H1 (cell line): ENCODE data around the gene BOLA1. TPM values are rescaled to one million over a fixed set of nuclear protein-coding genes. Genes with fewer than 3 reads are reported as not detected.
A peak's percentile ranks its signal among the peaks of the same experiment; 100 is the strongest.

Source experiments
- BCL11A ChIP-seq, 2 experiments: IDR thresholded peaks; one replicate each; pipeline ENCODE4 v1.6.1; 2011; ENCODE audit warnings: low read depth in 2 of 2, low read length in 2 of 2, mild to moderate bottlenecking in 2 of 2
- CHD7 ChIP-seq: fragments of 300-600 bp; sonication (generic); IDR thresholded peaks from 2 replicates; pipeline ENCODE4 v1.7.1; 2012; ENCODE audit warnings: low read length, moderate library complexity, mild to moderate bottlenecking, inconsistent platforms; ENCODE audit not compliant: insufficient replicate concordance
- EP300 ChIP-seq, 2 experiments: IDR thresholded peaks; 1 replicate in 1 of 2; 2 replicates in 1 of 2; pipeline ENCODE4 v1.6.1; 2011 to 2012; ENCODE audit warnings: low read depth in 2 of 2, low read length in 2 of 2, mild to moderate bottlenecking in 2 of 2, borderline replicate concordance in 1 of 2, inconsistent platforms in 1 of 2, moderate library complexity in 1 of 2
- GTF2F1 ChIP-seq: IDR thresholded peaks from 2 replicates; pipeline ENCODE4 v1.6.1; 2012; ENCODE audit warnings: low read depth, low read length, improper control_type of control experiment, borderline replicate concordance
- KDM1A ChIP-seq: fragments of 200-600, 300-600 bp; sonication (generic); IDR thresholded peaks from 2 replicates; pipeline ENCODE4 v1.7.1; 2016; ENCODE audit warnings: mild to moderate bottlenecking, low read length, borderline replicate concordance
- NANOG ChIP-seq: IDR thresholded peaks from 2 replicates; pipeline ENCODE4 v1.6.1; 2011; ENCODE audit warnings: low read length, low read depth, mild to moderate bottlenecking, inconsistent platforms; ENCODE audit not compliant: insufficient read depth, poor library complexity, severe bottlenecking
- SUZ12 ChIP-seq: fragments of 200-600 bp; sonication (generic); IDR thresholded peaks from 2 replicates; pipeline ENCODE4 v1.6.1; 2012; ENCODE audit warnings: mild to moderate bottlenecking, inconsistent platforms, low read length, moderate library complexity, mixed read lengths
- TAF7 ChIP-seq: optimal IDR thresholded peaks from 2 replicates; pipeline ENCODE3; 2011; ENCODE audit warnings: low read depth, mild to moderate bottlenecking, inconsistent platforms, low read length, moderate library complexity, borderline replicate concordance
- TBP ChIP-seq: IDR thresholded peaks from 2 replicates; pipeline ENCODE4 v1.6.1; 2011; ENCODE audit warnings: low read depth, low read length, improper control_type of control experiment
- polyA plus RNA-seq, 7 experiments: library from polyadenylated mRNA; depleted of rRNA in 3 of 7; stranded (reverse) in 5 of 7; unstranded in 2 of 7; fragments of >200 nt in 5 of 7; fragments of 200-250 nt in 2 of 7; gene quantifications; 1 replicate in 5 of 7; 2 replicates in 1 of 7; 4 replicates in 1 of 7; pipeline versions ENCODE4 v1.2.1 to v1.2.3, GENCODE V29; 2011 to 2013; ENCODE audit warnings: missing spikeins in 2 of 7, mixed read lengths in 2 of 7
- total RNA-seq: library from RNA; stranded (reverse); fragmentation: NEBNext Ultra II Directional; extraction: Animal tissue kit (Norgen Biotek cat#: 25700); gene quantifications from 2 replicates; pipeline ENCODE4 v1.2.1, GENCODE V29; 2021

BOLA1 gene
- total and polyA plus RNA-seq, 2 of the 8 experiments (the other 6 are each of a cell fraction or from before 2014, with no cell fraction given): 8.1 to 15.4 TPM

- TF ChIP-seq GTF2F1 (peak; percentile 97), NANOG (no peak), CHD7 (no peak), TBP (peak; percentile 97), SUZ12 (no peak), EP300 (IDR thresholded peaks at IDR 0.05; ENCODE audit: borderline replicate concordance in 1 of 2, low read depth in 2 of 2, low read length in 2 of 2) (peak in 1 of 2 experiments; percentile 14; a peak in 1 of 3 replicates), KDM1A (no peak), BCL11A (IDR thresholded peaks at IDR 0.05; ENCODE audit: low read depth in 2 of 2, low read length in 2 of 2) (no peak), TAF7 (peak; percentile 85)
These were observed 12.8 kb upstream of the BOLA1 start (continued) for GRCh38 chr1:149886396-149887195.
